Stimulated activated CD8-positive, alpha-beta memory T cell treated with anti-CD3 and anti-CD28 coated beads, Interleukin-7, amount 100 ng/mL, for 24 hours (primary cell): Measurements from ENCODE around the gene NUP98.

Experiments
- DNase-seq: peaks from one replicate; pipeline ENCODE4 v3.0.0-alpha.2; 2020; ENCODE audit warnings: low read depth

The NUP98 gene

DNA sequence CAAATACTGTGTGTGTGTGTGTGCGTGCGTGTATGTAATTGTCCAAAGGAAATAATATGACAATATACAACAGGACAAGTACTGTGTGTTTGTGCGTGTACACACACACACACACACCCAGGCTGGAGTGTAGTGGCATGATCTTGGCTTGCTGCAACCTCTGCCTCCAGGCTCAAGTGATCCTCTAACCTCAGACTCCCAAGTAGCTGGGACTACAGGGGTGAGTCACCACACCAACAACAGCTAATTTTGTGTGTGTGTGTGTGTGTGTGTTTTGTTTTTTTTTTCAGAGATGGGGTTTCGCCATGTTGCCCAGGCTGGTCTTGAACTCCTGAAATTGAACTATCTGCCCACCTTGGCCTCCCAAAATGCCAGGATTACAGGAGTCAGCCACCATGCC is 61.5 kb downstream of the NUP98 start:
- no peak for DNase-seq

DNA sequence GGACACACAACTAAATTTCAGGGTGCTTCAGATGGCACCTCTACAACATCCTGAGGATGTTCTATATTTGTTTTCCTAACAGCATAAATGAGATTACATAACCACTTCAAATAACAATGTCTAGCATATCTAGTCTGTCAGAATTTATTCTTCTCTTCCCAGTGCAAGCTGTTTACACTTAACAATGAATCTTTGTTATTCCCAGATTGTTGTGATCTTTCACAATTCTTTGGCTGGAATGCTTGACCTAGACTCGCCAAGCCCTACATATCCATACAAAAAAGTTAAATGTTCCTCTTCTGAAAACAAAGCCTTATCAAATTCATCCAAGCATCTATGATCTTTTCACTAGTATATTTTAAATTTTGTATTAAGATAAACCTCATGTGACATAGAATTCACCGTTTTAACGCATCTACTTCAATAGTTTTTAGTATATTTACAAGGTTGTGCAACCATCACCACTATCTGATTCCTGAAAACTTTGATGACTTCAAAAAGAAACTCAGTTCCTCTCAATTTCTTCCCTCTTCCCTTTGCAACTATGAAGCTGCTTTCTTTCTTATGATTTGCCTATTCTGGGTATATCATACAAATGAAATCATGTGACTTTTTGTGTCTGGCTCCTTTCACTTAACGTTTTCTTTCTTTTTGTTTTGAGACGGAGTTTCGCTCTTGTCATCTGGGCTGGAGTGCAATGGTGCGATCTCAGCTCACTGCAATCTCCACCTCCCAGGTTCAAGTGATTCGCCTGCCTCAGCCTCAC is 64.5 kb downstream of the NUP98 start:
- no peak for DNase-seq

DNA sequence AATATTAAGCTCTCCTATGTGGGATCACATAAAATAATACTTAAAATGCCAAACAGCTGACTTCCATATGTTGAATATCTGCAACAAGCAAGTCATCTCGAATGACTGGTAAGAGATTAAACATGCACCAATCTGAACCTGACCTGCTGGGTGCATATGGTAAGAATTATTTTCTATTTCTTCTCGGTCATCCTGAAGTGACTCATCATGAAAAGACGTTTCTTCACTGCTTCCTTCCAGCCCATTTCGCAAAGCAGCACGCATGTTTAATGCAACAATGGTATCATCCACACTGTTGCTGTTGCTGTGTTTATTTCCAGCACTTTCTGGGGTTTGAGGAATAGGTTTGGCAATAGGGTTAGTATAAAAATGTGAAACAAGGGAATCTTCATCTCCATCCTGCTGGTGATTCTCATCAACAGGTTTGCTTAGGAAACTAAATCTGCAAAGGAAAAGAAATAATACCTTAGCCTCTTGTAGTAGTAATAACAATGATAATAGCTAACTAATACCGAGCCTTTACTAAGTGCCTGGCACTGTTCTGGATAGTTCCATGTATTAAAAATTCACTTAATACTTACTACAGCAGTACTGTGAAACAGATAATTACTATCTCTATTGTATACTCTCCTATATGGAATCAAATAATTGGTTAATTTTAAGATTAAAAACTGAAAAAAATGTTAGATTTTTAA is 74.2 kb downstream of the NUP98 start:
- DNase-seq, result no peak

GRCh38 chr11:3722100-3722499 is 75.3 kb downstream of the NUP98 start:
- no peak for DNase-seq

GRCh38 chr11:3720997-3721396 is 76.4 kb downstream of the NUP98 start:
- no peak for DNase-seq

DNA sequence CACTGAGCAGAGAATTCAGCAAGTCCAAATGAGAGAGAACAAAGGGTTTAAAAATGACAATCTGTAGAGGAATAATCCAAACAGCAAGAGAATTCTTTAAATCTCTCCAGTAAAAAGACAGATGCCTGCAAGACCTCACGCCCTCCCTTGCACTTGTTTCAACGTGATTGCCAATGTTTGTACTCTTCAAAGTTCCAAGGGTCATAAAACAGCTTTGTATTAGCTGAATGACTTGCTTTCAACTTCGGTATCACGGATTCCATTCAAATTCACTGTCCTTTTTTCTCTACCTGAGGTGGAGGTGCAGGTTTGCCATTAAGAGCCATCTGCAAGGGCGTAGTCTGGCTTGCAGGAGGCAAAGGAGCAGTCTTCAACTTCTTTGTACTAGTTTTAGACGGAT is 85.1 kb downstream of the NUP98 start:
- no peak for DNase-seq

DNA sequence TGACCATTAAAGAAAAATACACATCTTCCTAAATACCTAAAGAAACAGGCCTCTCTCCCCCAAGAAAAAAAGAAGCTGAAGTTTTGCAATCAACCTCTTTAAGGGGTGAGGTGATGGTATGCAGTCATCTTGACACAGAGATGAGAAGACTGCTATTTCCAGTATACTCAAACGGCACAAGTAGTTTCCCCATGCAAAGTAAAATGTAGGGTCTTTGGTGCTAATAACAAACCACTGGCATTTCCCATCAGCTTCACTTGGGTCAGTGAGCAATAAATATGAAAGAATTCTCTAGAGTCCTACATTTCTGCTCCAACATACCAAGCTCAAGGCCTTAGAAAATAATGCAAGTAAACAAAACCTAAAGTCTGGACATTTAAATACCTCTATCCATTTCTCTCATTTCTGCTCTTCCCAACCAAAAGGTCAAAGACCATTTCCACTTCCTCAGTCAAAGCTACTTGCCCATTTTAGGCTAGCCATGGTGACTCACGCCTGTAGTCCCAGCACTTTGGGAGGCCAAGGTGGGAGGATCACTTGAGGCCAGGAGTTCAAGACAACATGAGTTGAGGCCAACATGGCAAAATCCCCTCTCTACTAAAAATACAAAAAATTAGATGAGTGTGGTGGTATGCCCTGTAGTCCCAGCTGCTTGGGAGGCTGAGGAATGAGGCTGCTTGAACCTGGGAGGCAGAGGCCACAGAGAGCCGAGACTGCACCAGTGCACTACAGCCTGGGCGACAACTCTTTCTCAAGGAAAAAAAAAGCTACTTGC is 86.7 kb downstream of the NUP98 start:
- no peak for DNase-seq

- DNase-seq, result no peak
Observed at GRCh38 chr11:3709977-3710376, 87.4 kb downstream of the NUP98 start.

GRCh38 chr11:3707176-3707575 is 90.2 kb downstream of the NUP98 start:
- no peak for DNase-seq

- no peak for DNase-seq
Observed at GRCh38 chr11:3703383-3703782, 94.0 kb downstream of the NUP98 start.

GRCh38 chr11:3700910-3701309 is 96.4 kb downstream of the NUP98 start:
- no peak for DNase-seq

GRCh38 chr11:3700410-3700809 is 96.9 kb downstream of the NUP98 start:
- no peak for DNase-seq

GRCh38 chr11:3686751-3687150 is 110.6 kb downstream of the NUP98 start:
- no peak for DNase-seq

- DNase-seq, result no peak
Observed at GRCh38 chr11:3685923-3686322, 111.4 kb downstream of the NUP98 start.

DNA sequence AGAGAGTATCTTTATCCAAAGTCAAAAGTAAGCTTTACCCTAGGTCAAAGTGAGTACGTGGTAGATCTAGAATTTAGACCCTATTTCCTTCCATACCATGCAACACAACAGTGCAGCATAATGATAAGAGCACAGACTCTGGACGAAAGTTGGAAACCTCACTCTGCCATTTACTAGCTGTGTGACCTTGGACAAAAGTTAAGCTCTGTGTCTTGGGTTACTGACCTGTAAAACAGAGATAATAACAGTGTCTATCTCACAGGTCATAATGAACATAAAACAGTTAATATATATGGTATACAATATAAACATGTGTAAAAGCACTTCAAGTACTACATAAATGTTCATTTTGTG is 112.6 kb downstream of the NUP98 start:
- DNase-seq, result no peak

GRCh38 chr11:3684129-3684818 is 113.1 kb downstream of the NUP98 start:
- DNase-seq, result no peak

DNA sequence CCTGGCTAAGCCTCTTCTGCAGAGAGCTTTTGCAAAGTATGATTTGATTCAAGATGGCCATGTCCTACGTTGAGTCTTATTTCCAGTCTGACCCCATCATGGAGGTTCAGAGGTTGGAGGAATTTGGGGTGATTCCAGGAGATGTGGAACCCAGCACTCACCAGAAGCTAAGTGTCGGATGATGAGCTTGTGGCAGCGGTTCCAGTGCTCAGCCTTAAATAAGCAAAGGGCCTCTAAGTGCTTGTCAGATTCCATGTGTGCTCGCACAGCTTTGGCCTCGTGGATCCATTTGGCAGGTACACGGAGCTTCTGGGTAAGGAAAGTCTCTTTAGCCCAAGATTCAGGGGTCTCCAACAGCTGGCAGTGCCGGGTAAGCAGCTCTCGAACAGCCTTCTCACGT is 114.3 kb downstream of the NUP98 start:
- DNase-seq, result no peak

GRCh38 chr11:3679077-3679476 is 118.3 kb downstream of the NUP98 start:
- no peak for DNase-seq

- DNase-seq, result no peak
Observed at GRCh38 chr11:3675971-3676370, 121.4 kb downstream of the NUP98 start.

DNA sequence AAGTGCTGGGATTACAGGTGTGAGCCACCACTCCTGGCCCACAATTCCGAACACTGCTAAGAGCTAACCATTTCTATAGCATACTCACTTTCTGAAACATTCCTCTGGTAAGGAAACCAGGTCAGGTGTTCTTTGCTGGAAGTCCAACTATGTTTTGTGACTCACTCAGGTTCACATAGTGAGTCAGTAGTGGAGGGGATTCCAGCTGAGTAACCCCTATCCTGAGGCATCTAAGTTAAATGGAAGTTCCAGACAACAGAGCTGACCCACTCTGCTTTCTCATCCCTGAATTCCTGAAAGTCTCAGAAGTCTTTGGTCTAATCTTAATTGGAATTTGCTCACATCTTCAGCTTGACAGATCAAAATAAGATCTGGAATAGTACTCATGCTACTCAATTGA is 123.2 kb downstream of the NUP98 start:
- no peak for DNase-seq

DNA sequence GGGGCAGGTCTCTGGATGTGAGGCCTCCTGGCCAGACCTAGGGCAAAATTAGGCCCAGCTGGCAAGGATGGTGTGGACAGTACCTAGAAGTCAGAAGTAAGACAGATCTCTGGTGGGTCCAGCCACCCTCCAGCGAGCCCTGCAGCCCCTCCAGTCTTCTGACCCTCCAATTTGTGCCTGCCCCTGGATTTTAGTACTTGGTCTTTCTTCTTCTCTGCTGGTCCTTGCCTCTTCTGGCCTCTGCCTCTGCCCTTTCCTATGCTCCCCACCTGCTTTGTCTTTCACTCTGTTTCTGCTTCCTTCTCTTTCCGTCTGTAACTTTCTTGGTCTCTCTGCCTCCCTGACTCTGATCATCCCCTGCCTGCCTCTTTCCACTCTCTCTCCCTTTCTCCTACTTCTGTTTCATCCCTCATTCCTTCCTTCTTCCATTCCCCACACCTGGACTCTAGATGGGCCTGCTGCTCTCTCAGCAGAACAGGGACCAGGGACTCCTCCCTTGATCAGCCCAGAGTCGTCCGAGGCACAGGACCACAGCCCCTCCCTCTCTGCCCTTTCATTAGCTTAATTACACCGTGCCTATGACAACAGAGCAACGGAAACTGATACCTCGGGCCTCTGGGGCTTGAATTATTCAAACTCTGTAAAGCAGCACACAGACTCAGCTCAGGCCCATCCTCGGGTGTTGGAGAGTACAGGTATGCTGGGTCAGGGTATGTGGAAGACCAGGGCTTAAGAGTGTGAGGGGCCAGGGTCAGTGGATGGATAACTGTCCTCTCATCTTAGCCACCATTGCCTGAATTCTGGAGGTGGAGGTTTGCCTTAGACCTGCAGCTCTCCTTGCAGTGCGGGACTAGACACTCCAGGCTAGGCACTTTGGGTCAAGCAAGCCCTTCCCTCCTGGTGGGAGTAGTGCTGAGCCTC is 125.8 kb downstream of the NUP98 start, which contains the start of gene CHRNA10:
TSS of gene CHRNA10 (minus strand) at position 51 of the 921 bp plus-strand sequence. CDS start 72 bp downstream, outside the sequence.
- DNase-seq, result no peak
